Psoas muscle (tissue), 8 donors: ENCODE results near the gene NR2C1. TPM values are rescaled to one million over a fixed set of nuclear protein-coding genes. Genes with fewer than 3 reads are reported as not detected.

Experiments
- ATAC-seq, 4 donors: fragments of 200-7000 bp; cut with Tn5 transposase; one replicate each; pipeline ENCODE4 v1.9.1; 2020; ENCODE audit warnings: moderate library complexity in 3 of 4, mild to moderate bottlenecking in 2 of 4
- DNase-seq, 2 donors: peaks; one replicate each; pipeline ENCODE4 v3.0.0-alpha.2; 2020
- H3K27ac ChIP-seq: fragments of 200-600 bp; one replicate; pipeline ENCODE4 v1.8.0; 2022
- H3K27me3 ChIP-seq, 3 donors: fragments of 200-600 bp in 1 of 3; one replicate each; pipeline versions ENCODE4 v1.6.1 to v1.8.0; 2013 to 2022; ENCODE audit warnings: low read length in 2 of 3, mild to moderate bottlenecking in 2 of 3, moderate library complexity in 1 of 3; ENCODE audit not compliant: insufficient read depth in 3 of 3
- H3K36me3 ChIP-seq, 2 donors: fragments of 200-600 bp in 1 of 2; one replicate each; pipeline versions ENCODE4 v1.6.1 to v1.8.0; 2013 to 2022; ENCODE audit warnings: low read depth in 1 of 2, mild to moderate bottlenecking in 1 of 2, moderate library complexity in 1 of 2; ENCODE audit not compliant: insufficient read depth in 1 of 2
- H3K4me1 ChIP-seq: fragments of 200-600 bp; one replicate; pipeline ENCODE4 v1.8.0; 2022
- H3K4me3 ChIP-seq: fragments of 200-600 bp; one replicate; pipeline ENCODE4 v1.8.0; 2022; ENCODE audit warnings: mild to moderate bottlenecking
- H3K9me3 ChIP-seq: fragments of 200-600 bp; one replicate; pipeline ENCODE4 v1.8.0; 2022
- WGBS, 3 donors: extraction: QIAGEN DNeasy Blood & Tissue Kit; methylation state at CpG; one replicate each; pipeline versions ENCODE4 v1.1.6 to v1.1.7; 2013; 5-methylcytosine and 5-hydroxymethylcytosine counted together
- intact Hi-C, 2 donors: fragments of 100-400 bp; cut with DNase I; formaldehyde crosslinking; loops; one replicate each; pipeline versions ENCODE4 v1.11.0 to v1.14.2; 2022
- polyA plus RNA-seq, 3 donors: library from polyadenylated mRNA; stranded (reverse); fragments of 200-250 nt; gene quantifications; one replicate each; pipeline ENCODE4 v1.2.3, GENCODE V29; 2013
- total RNA-seq, 4 donors: library from RNA; stranded (reverse); fragmentation: NEBNext Ultra II Directional in 2 of 4; extraction: Animal tissue kit (Norgen Biotek cat#: 25700) in 2 of 4; gene quantifications; one replicate each; pipeline versions ENCODE4 v1.2.1 to v1.2.4, GENCODE V29; 2021 to 2023
- TF ChIP-seq, protein P1 (sequence below): fragments of 200-600 bp; IDR thresholded peaks from one replicate; pipeline ENCODE4 v1.8.0; 2022; ENCODE audit warnings: antibody characterized with exemption
- donor health status: healthy with polysubstance abuse.
- donor health status: DM: no; HTN: no; CAD: no; lungs with moderate emphysema.
- donor health status: Bipolar disorder and iron deficiency.
- donor health status: healthy.
- donor health status: DM: yes; HTN: yes; CAD: no.
- donor health status: DM: no; HTN: no; CAD: no.
- donor health status: DM: no; HTN: no; CAD: no.
- donor health status: DM: yes; HTN: yes; CAD: no.

Gene NR2C1
- total and polyA plus RNA-seq, 7 donors, result 15.0 to 32.3 (median 20.5) TPM

DNA sequence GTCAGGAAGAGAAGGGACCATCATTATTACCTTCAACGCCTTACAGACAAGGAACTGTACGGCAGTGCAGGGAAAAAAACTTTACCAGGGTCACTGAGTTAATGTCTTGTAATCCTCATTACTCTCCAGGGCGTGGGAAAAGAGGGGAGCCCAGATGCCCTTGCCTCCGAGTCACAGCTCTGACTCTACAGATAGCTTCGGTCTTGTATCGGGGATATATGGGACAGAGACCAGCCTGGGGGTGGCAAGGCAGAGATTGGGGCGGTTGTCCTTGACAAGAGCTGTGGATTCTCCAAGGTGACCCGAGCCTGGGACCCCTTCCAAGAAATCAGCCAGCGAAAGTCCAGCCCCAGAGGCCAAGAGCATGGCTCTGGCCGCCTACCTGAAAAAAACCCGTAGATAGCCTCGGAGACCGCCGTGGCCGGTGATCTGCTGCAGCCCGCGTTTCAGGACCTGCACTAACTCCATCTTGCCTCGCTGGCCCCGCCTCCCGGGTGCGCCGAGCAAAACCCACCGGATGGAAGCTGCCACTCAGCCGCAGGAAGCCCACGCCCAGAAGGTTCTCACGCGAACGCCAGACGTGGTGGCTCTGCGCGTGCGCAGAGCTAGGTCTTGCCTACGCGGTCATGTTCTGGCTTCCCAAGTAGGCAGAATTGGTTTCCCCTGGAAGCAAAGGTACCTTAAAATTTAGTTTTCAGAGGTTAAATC lies 70.1 kb downstream of the NR2C1 start, which contains the start of gene NDUFA12:
NDUFA12 (minus strand) TSS at position 485 of the 708 bp plus-strand sequence; CDS start at position 468, 17 bp downstream.
- H3K9me3 ChIP-seq, result peaks cover 8% of the 10 kb centered on the region
- DNase-seq, result peak; percentile 95 to 98
- no peaks in the 10 kb centered on the region for H3K27me3 ChIP-seq
- TF ChIP-seq, protein P1, sequence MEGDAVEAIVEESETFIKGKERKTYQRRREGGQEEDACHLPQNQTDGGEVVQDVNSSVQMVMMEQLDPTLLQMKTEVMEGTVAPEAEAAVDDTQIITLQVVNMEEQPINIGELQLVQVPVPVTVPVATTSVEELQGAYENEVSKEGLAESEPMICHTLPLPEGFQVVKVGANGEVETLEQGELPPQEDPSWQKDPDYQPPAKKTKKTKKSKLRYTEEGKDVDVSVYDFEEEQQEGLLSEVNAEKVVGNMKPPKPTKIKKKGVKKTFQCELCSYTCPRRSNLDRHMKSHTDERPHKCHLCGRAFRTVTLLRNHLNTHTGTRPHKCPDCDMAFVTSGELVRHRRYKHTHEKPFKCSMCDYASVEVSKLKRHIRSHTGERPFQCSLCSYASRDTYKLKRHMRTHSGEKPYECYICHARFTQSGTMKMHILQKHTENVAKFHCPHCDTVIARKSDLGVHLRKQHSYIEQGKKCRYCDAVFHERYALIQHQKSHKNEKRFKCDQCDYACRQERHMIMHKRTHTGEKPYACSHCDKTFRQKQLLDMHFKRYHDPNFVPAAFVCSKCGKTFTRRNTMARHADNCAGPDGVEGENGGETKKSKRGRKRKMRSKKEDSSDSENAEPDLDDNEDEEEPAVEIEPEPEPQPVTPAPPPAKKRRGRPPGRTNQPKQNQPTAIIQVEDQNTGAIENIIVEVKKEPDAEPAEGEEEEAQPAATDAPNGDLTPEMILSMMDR, result no peak
- H3K4me3 ChIP-seq, result peak within 1 kb of the TSS; percentile 91
- ATAC-seq, result peak; percentile 99 to 100 (median 100)
- peaks cover 29% of the 10 kb centered on the region for H3K4me1 ChIP-seq
- WGBS, 3 donors, result 0 to 1% (median 0%) methylated on average over 32 to 34 of the region's 34 CpGs
- H3K27ac ChIP-seq, result peak within 1 kb of the TSS; percentile 89
- intact Hi-C loops, result no loop called here
- peaks cover 0 to 20% of the 10 kb centered on the region in 2 donors for H3K36me3 ChIP-seq

GRCh38 chr12:95002754-95003153 lies 70.7 kb downstream of the NR2C1 start:
- H3K4me3 ChIP-seq, result peak overlapping the region; percentile 91
- intact Hi-C loops, result no loop called here
- H3K4me1 ChIP-seq, result peaks cover 32% of the 10 kb centered on the region
- no peak for ATAC-seq
- no peak for DNase-seq
- no peaks in the 10 kb centered on the region for H3K27me3 ChIP-seq
- TF ChIP-seq, protein P1, result no peak
- WGBS, 3 donors, result 19 to 25% (median 20%) methylated on average over 3 of the region's 3 CpGs
- peak overlapping the region; percentile 89 for H3K27ac ChIP-seq
- peaks cover 0 to 20% of the 10 kb centered on the region in 2 donors for H3K36me3 ChIP-seq
- peaks cover 6% of the 10 kb centered on the region for H3K9me3 ChIP-seq

GRCh38 chr12:94998326-94998725 lies 75.1 kb downstream of the NR2C1 start:
- WGBS, 3 donors, result 52 to 81% (median 68%) methylated on average over 4 of the region's 4 CpGs
- TF ChIP-seq, protein P1, result no peak
- H3K27me3 ChIP-seq, result no peaks in the 10 kb centered on the region
- no peak for ATAC-seq
- intact Hi-C loops, result no loop called here
- no peak overlapping the region for H3K27ac ChIP-seq
- no peaks in the 10 kb centered on the region for H3K9me3 ChIP-seq
- no peak overlapping the region for H3K4me3 ChIP-seq
- peaks cover 0 to 30% of the 10 kb centered on the region in 2 donors for H3K36me3 ChIP-seq
- peaks cover 28% of the 10 kb centered on the region for H3K4me1 ChIP-seq
- no peak for DNase-seq

GRCh38 chr12:94997726-94998125 lies 75.7 kb downstream of the NR2C1 start:
- no peaks in the 10 kb centered on the region for H3K9me3 ChIP-seq
- no peak overlapping the region for H3K4me3 ChIP-seq
- peaks cover 0 to 36% of the 10 kb centered on the region in 2 donors for H3K36me3 ChIP-seq
- no peak overlapping the region for H3K27ac ChIP-seq
- ATAC-seq, result no peak
- H3K4me1 ChIP-seq, result peaks cover 26% of the 10 kb centered on the region
- no peaks in the 10 kb centered on the region for H3K27me3 ChIP-seq
- DNase-seq, result no peak
- intact Hi-C loops, result no loop called here
- TF ChIP-seq, protein P1, result no peak
